Stimulated activated CD8-positive, alpha-beta memory T cell treated with anti-CD3 and anti-CD28 coated beads, Interleukin-2, amount 100 ng/mL, for 1 hour (primary cell): ENCODE results near the gene NAGLU.
"Not testable (repeated sequence)": the region's sequence is repeated elsewhere in the genome, so short reads cannot be mapped to it uniquely, and the experiment has no call there.

Experiments
- DNase-seq, 2 donors: peaks; one replicate each; pipeline ENCODE4 v3.0.0-alpha.2; 2020; ENCODE audit warnings: low read depth in 2 of 2

NAGLU gene

DNA sequence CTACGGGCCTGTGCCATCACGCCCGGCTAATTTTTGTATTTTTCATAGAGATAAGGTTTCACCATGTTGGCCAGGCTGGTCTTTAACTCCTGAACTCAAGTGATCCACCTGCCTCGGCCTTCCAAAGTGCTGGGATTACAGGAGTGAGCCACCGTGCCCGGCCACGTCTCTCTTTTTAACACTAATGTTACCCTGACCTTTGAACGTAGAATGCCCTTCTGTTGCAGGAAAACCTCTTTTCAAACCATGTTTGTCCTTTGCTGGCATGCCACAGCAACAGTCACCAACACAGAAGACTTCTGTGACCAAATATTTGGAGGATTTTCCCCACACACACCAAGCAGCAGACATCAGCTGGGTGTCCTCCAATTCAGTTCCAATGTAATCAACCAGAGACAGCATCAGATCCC, 8.8 kb downstream of the NAGLU start:
- no peak for DNase-seq

- DNase-seq, result not testable (repeated sequence)
Measured at GRCh38 chr17:42545755-42546505, 9.9 kb downstream of the NAGLU start.

GRCh38 chr17:42547001-42547461, 11.0 kb downstream of the NAGLU start:
- DNase-seq, result no peak

DNA sequence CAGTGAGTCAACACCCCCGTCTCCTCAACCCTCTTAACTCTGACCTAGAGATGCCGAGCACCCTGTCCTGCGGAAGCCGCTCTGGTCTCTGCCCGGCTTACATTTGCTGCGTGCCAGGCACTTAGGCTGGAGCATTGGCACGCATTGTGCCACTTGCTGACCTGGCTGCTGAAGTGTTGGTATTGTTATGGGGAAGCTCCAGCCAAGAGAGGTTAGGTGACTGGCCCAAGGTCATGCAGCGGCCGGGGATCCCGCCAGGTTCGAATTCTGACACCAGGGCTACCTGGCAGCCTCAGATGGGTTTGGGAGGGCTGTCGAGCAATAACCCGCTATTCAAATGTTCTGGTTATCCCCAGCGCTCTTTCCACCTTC, 11.6 kb downstream of the NAGLU start:
- DNase-seq, result no peak

- DNase-seq, result peak; percentile 48 to 59
Measured at GRCh38 chr17:42548070-42548837, 12.2 kb downstream of the NAGLU start.

DNA sequence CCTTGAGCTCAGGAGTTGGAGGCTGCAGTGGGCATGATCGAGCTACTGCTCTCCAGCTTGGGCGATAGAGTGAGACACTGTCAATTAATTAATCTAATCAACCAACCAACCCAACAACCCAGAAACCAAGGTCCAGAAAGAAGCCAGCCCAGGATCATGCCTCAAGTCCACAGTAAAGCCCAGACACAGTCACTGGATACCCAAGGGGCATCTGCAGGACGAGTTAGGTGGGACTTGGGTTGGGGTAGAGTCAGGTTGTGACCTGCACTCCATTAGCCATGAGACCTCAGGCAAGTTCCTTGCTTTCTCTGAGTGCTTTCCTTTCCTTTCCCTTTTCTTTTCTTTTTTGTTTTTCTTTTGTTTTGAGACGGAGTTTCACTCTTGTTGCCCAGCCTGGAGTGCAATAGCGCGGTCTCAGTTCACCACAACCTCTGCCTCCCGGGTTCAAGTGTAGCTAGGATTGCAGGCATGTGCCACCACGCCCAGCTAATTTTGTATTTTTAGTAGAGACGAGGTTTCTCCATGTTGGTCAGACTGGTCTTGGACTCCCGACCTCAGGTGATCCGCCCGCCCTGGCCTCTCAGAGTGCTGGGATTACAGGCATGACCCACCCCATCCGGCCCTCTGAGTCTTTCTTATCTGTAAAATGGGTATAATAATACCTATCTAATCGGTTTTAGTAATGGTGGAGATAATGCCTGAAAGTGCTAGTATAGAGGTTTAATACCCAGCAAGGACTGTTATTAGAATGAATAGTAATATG, 13.1 kb downstream of the NAGLU start:
- DNase-seq, result no peak

- DNase-seq, result not testable (repeated sequence)
Measured at GRCh38 chr17:42552736-42553135, 16.7 kb downstream of the NAGLU start, which contains the start of gene HSD17B1. HSD17B1 (plus strand) TSS chr17:42552923; CDS start chr17:42552934, 11 bp downstream.

- no peak for DNase-seq
Measured at GRCh38 chr17:42553161-42553818, 17.2 kb downstream of the NAGLU start.

DNA sequence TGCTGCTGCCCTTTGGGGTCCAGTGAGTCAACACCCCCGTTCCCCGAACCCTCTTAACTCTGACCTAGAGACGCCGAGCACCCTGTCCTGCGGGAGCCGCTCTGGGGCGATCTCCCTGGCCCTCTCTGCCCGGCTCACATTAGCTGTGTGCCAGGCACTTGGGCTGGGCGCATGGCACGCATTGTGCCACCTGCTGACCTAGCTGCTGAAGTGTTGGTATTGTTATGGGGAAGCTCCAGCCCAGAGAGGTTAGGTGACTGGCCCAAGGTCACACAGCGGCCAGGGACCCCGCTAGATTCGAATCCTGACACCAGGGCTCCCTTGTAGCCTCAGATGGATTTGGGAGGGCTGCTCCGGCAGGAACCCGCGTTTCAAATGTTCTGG, 17.8 kb downstream of the NAGLU start:
- no peak for DNase-seq

- peak; percentile 50 for DNase-seq
Measured at GRCh38 chr17:42554250-42555121, 18.4 kb downstream of the NAGLU start.

- DNase-seq, result no peak
Measured at GRCh38 chr17:42555122-42555622, 19.1 kb downstream of the NAGLU start.

DNA sequence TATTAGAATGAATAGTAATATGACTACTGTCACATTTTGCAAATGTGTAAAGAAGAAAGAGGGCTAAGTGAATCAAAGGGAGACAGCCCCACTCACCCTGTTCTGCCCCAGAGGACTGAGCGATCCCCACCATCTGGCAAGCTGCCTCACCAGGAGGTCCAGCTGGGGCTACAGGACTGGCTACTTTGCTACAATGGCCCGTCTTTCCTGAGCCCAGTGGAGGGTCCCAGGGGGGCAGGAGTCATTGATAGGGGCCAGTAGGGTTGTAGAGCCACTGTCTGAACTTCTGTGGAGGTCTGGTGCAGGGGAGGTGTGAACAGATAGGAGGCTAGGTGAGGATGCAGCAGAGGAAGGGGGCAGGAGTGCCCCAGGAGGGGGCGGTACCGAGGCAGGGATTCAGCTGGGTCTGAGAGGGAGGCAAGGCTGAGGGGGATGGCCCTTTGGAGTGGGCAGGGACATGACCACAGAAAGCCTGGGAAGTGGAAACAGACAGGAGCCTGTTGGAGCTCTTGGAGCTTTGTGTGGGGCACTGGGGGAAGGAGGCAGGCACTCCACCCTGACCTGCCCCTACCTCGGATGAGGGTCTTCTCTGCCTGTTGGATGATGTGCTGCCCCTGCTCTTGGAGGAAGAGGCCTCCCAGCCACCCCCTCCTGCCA, 20.0 kb downstream of the NAGLU start:
- DNase-seq, result not testable (repeated sequence)

GRCh38 chr17:42559075-42559474, 23.0 kb downstream of the NAGLU start:
- no peak for DNase-seq

GRCh38 chr17:42560246-42560645, 24.2 kb downstream of the NAGLU start:
- no peak for DNase-seq

DNA sequence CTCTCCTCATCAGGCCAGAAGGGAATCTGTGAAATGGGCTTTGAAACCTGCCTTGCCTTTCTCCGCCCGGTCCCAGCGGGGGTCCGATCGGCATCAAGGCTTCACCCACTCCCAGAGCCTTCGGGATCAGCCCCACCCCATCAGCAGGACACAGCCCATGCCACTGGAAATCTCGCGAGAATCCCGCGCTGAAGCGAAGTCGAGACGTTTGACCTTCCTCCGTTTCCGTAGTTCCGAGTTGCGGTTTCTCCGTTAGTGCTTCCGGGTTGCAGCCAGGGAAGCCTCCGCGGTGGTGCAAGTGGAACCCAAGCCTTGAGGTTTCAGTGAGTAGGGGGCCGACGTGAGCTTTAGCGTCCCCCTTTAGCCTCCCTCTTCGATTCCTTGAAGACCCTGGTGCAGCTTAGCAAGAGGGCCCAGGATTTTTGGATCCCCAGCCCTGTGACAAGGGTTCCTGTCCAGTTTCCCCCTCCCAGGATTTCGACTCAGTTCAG, 25.9 kb downstream of the NAGLU start, which contains the start of gene COASY:
COASY (plus strand) TSS at position 252 of the 491 bp plus-strand sequence. CDS start 475 bp downstream, outside the sequence.
- peak; percentile 77 to 86 for DNase-seq

DNA sequence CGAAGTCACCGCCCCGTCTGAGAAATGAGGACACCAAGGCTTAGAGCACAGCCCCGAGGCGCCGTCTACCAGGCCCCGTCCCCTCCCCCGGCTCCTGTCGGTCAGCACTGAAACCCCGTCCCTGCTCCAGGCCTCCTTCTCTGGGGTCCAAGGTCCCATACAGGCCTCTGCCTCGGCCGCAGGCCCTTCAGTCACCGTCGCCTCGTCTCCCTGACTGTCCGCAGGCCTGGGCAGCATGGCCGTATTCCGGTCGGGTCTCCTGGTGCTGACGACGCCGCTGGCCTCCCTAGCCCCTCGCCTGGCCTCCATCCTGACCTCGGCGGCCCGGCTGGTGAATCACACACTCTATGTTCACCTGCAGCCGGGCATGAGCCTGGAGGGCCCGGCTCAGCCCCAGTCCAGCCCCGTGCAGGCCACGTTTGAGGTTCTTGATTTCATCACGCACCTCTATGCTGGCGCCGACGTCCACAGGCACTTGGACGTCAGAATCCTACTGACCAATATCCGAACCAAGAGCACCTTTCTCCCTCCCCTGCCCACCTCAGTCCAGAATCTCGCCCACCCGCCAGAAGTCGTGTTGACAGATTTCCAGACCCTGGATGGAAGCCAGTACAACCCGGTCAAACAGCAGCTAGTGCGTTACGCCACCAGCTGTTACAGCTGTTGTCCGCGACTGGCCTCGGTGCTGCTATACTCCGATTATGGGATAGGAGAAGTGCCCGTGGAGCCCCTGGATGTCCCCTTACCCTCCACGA, 26.5 kb downstream of the NAGLU start:
- no peak for DNase-seq

GRCh38 chr17:42563143-42563509, 27.1 kb downstream of the NAGLU start:
- no peak for DNase-seq

DNA sequence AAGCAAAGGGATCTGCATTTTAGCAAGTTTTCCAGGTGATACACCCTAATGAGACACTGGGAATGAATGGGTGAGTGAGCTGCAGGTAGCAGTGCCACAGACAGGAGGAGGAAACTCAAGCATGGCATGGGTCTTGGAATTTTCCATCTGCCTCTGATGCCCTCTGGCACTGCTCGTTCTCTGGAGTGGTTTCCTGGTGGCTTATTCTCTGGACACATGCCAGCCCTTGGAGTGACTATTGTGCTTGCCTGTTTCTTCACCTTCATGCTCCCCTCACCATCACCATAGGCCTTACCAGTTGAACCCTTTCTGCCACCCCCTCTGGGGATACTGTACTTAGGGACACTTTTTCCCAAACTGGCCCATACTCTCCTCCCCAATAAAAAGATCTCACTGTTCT, 27.5 kb downstream of the NAGLU start:
- no peak for DNase-seq

- DNase-seq, result no peak
Measured at GRCh38 chr17:42563950-42564349, 27.9 kb downstream of the NAGLU start.
